GM23248 (cell line): Measurements from ENCODE around the gene NAV2. TPM values are rescaled to one million over a fixed set of nuclear protein-coding genes. Genes with fewer than 3 reads are reported as not detected.

Experiments
- DNase-seq: peaks from one replicate; pipeline ENCODE4 v3.0.0-alpha.2; 2015
- H2AFZ ChIP-seq: fragments of 200-600 bp; sonication (generic); 2 replicates; pipeline ENCODE4 v1.6.1; 2016; ENCODE audit warnings: antibody characterized with exemption
- H3F3A ChIP-seq: fragments of 200-600 bp; sonication (generic); 2 replicates; pipeline ENCODE4 v1.6.1; 2016; ENCODE audit warnings: mild to moderate bottlenecking, antibody characterized with exemption, mixed run types; ENCODE audit not compliant: insufficient read depth
- H3K27ac ChIP-seq: fragments of 200-600 bp; sonication (generic); 2 replicates; pipeline ENCODE4 v1.5.1; 2016; ENCODE audit warnings: mild to moderate bottlenecking
- H3K27me3 ChIP-seq: fragments of 200-600 bp; sonication (generic); replicated peaks from 2 replicates; pipeline ENCODE4 v1.6.1; 2016; ENCODE audit warnings: mild to moderate bottlenecking; ENCODE audit not compliant: insufficient read depth
- H3K36me3 ChIP-seq: fragments of 200-600 bp; sonication (generic); 2 replicates; pipeline ENCODE4 v1.6.1; 2016; ENCODE audit warnings: low read depth, mild to moderate bottlenecking
- H3K4me1 ChIP-seq: fragments of 200-600 bp; sonication (generic); 2 replicates; pipeline ENCODE4 v1.6.1; 2016; ENCODE audit warnings: mild to moderate bottlenecking; ENCODE audit not compliant: insufficient read depth
- H3K4me2 ChIP-seq: fragments of 200-600 bp; sonication (generic); one replicate; pipeline ENCODE4 v1.6.1; 2016; ENCODE audit warnings: mild to moderate bottlenecking; ENCODE audit not compliant: unreplicated experiment
- H3K4me3 ChIP-seq: fragments of 200-600 bp; sonication (generic); 2 replicates; pipeline ENCODE4 v1.5.1; 2016; ENCODE audit warnings: mild to moderate bottlenecking
- H3K79me2 ChIP-seq: fragments of 200-600 bp; sonication (generic); 2 replicates; pipeline ENCODE4 v1.6.1; 2016; ENCODE audit warnings: mild to moderate bottlenecking; ENCODE audit not compliant: insufficient read depth
- H3K9ac ChIP-seq: fragments of 200-600 bp; sonication (generic); 2 replicates; pipeline ENCODE4 v1.6.1; 2016; ENCODE audit warnings: mild to moderate bottlenecking
- H3K9me2 ChIP-seq: fragments of 200-600 bp; sonication (generic); 2 replicates; pipeline ENCODE4 v1.6.1; 2016; ENCODE audit warnings: mixed run types, mild to moderate bottlenecking, moderate library complexity; ENCODE audit not compliant: insufficient read depth
- H3K9me3 ChIP-seq: fragments of 200-600 bp; sonication (generic); one replicate; pipeline ENCODE4 v1.6.1; 2017; ENCODE audit warnings: low read depth
- H4K20me1 ChIP-seq: fragments of 200-600 bp; sonication (generic); 2 replicates; pipeline ENCODE4 v1.6.0; 2016; ENCODE audit not compliant: insufficient read depth
- EZH2 ChIP-seq: fragments of 200-600 bp; sonication (generic); IDR thresholded peaks from 2 replicates; pipeline ENCODE4 v1.6.1; 2018; ENCODE audit warnings: antibody characterized with exemption, mild to moderate bottlenecking; ENCODE audit not compliant: insufficient read depth, poor library complexity, severe bottlenecking
- EZH2phosphoT487 ChIP-seq: fragments of 200-600 bp; sonication (generic); IDR thresholded peaks from 2 replicates; pipeline ENCODE4 v1.6.1; 2018; ENCODE audit warnings: antibody characterized with exemption, moderate library complexity, mild to moderate bottlenecking, low read depth; ENCODE audit not compliant: insufficient read depth
- WGBS, 2 experiments: methylation state at CpG; one replicate each; pipeline ENCODE4 v1.1.6; 2015 to 2017; ENCODE audit warnings: low lambda C conversion rate in 2 of 2, low coverage in 1 of 2; ENCODE audit errors: missing lambda C conversion rate in 2 of 2; 5-methylcytosine and 5-hydroxymethylcytosine counted together
- in situ Hi-C: fragments of 300-500 bp; cut with MboI; formaldehyde crosslinking; loops from 2 replicates; pipeline ENCODE4 v1.15.0; 2020
- polyA plus RNA-seq: library from polyadenylated mRNA; unstranded; fragments of >200 nt; fragmentation: Nextera tagmentation; extraction: Ambion mirVana; gene quantifications from 2 replicates; pipeline ENCODE4 v1.2.1, GENCODE V29; 2016
- total RNA-seq: library from RNA; depleted of rRNA; stranded (reverse); fragments of >200 nt; shearing (Covaris generic); gene quantifications from 2 replicates; pipeline ENCODE4 v1.2.3, GENCODE V29; 2014

NAV2 gene
- total and polyA plus RNA-seq, 2 experiments from 2014 or later, result 5.7 to 11.9 TPM

- Histone ChIP-seq H2AFZ (no peak overlapping the region), H3K4me1 (0 out of 2 replicates have a peak, but pooled peaks cover 11% of the 10 kb centered on the region), H3K27ac (no peak overlapping the region), H3K79me2 (no peaks in the 10 kb centered on the region), H3K9me3 (no peaks in the 10 kb centered on the region), H3K27me3 (no peaks in the 10 kb centered on the region), H3K9me2 (no peaks in the 10 kb centered on the region), H4K20me1 (no peaks in the 10 kb centered on the region), H3K36me3 (peaks cover 26% of the 10 kb centered on the region; the same call in 1 of the 2 replicates), H3K4me3 (no peak overlapping the region), H3F3A (peaks cover 31% of the 10 kb centered on the region), H3K9ac (no peak overlapping the region), H3K4me2 (no peak overlapping the region)
- in situ Hi-C loops, result no loop called here
- TF ChIP-seq EZH2phosphoT487, result no peak
- 91% methylated on average over 9 of the region's 9 CpGs for WGBS, 2 experiments
- DNase-seq, result no peak
Measured at GRCh38 chr11:20050551-20051333, 338.1 kb downstream of the NAV2 start.

- no peak for TF ChIP-seq EZH2phosphoT487
- TF ChIP-seq EZH2, result no peak
- no peaks in the 10 kb centered on the region for H3K9me2 ChIP-seq
- H3K36me3 ChIP-seq, result peaks cover 29% of the 10 kb centered on the region; the same call in 1 of the 2 replicates
- 0 out of 2 replicates have a peak, but pooled peaks cover 9% of the 10 kb centered on the region for H3K4me1 ChIP-seq
- H3K4me2 ChIP-seq, result no peak overlapping the region
- H4K20me1 ChIP-seq, result no peaks in the 10 kb centered on the region
- H3K4me3 ChIP-seq, result no peak overlapping the region
- H3K27me3 ChIP-seq, result no peaks in the 10 kb centered on the region
- whole genome bisulfite sequencing, 2 experiments, result 93 to 95% methylated on average over 5 of the region's 5 CpGs
- DNase-seq, result no peak
- no peak overlapping the region for H3K9ac ChIP-seq
- no peak overlapping the region for H3K27ac ChIP-seq
- peaks cover 37% of the 10 kb centered on the region for H3F3A ChIP-seq
- no peak overlapping the region for H2AFZ ChIP-seq
- no peaks in the 10 kb centered on the region for H3K9me3 ChIP-seq
- H3K79me2 ChIP-seq, result no peaks in the 10 kb centered on the region
- in situ Hi-C loops, result no loop called here
Measured at GRCh38 chr11:20051469-20052399, 339.1 kb downstream of the NAV2 start.

DNA sequence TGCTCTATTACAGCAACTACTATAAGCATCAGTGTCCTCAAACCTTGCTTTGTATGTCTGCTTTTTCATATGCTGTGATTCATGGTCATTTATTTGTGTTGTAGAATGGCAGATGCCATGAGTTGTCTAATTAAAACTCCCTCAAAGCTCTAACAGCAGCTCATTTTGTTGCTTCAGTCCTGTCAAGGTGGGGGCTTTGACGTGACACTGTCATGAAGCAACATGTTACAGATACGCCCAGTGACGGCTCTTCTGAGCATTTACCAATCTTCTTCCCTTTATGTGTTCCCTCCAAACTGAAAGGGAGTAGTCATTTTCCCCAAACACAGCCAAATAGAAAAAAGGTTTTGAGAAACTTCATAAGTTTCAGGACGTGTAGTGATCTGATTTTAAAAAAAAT, 340.9 kb downstream of the NAV2 start:
- 88 to 94% methylated on average over 4 of the region's 4 CpGs for WGBS, 2 experiments
- no peak overlapping the region for H3K4me3 ChIP-seq
- H3K27me3 ChIP-seq, result no peaks in the 10 kb centered on the region
- peaks cover 29% of the 10 kb centered on the region; the same call in 1 of the 2 replicates for H3K36me3 ChIP-seq
- H4K20me1 ChIP-seq, result no peaks in the 10 kb centered on the region
- H3K9me3 ChIP-seq, result no peaks in the 10 kb centered on the region
- no peak for TF ChIP-seq EZH2
- no peak for TF ChIP-seq EZH2phosphoT487
- in situ Hi-C loops, result no loop called here
- H3K4me1 ChIP-seq, result 0 out of 2 replicates have a peak, but pooled peaks cover 2% of the 10 kb centered on the region
- H3K9me2 ChIP-seq, result no peaks in the 10 kb centered on the region
- no peak overlapping the region for H2AFZ ChIP-seq
- H3F3A ChIP-seq, result peaks cover 21% of the 10 kb centered on the region
- H3K4me2 ChIP-seq, result no peak overlapping the region
- no peak overlapping the region for H3K27ac ChIP-seq
- no peaks in the 10 kb centered on the region for H3K79me2 ChIP-seq
- H3K9ac ChIP-seq, result no peak overlapping the region
- DNase-seq, result no peak

DNA sequence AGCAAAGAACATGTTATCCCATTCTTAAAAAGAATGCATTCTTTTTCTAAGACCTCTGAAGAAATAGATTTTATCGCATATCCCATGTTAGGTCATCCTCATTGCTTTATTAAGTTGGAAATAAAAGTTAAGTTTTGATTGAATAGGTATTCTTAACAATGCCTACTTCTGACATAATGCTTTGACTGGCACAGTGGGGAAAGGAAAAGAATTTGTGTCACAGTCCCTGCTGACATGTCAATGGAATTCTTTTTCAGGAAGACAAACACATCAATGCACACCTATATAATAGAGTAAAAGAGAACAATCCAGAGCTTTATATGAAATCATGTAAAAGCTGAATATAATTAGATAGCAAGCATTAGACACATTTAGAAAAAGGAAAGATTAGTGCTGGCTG, 341.9 kb downstream of the NAV2 start:
- Histone ChIP-seq H3K4me2 (no peak overlapping the region), H2AFZ (no peak overlapping the region), H3F3A (peaks cover 11% of the 10 kb centered on the region; the same call in 1 of the 2 replicates), H3K36me3 (peaks cover 29% of the 10 kb centered on the region; the same call in 1 of the 2 replicates), H3K27ac (no peak overlapping the region), H3K9ac (no peak overlapping the region), H3K9me3 (no peaks in the 10 kb centered on the region), H3K9me2 (no peaks in the 10 kb centered on the region), H3K4me3 (no peak overlapping the region), H3K4me1 (no peaks in the 10 kb centered on the region), H3K79me2 (no peaks in the 10 kb centered on the region), H4K20me1 (no peaks in the 10 kb centered on the region), H3K27me3 (no peaks in the 10 kb centered on the region)
- DNase-seq, result no peak
- TF ChIP-seq EZH2phosphoT487, result no peak
- no peak for TF ChIP-seq EZH2
- in situ Hi-C loops, result no loop called here
- 98 to 100% methylated on average over 1 of the region's 1 CpG for WGBS, 2 experiments
